ENCODE data around the gene SRL. TPM values are rescaled to one million over a fixed set of nuclear protein-coding genes. Genes with fewer than 3 reads are reported as not detected.

Gene SRL
- total RNA-seq, 1 experiment from 2014 or later, result 0.11 TPM

DNA sequence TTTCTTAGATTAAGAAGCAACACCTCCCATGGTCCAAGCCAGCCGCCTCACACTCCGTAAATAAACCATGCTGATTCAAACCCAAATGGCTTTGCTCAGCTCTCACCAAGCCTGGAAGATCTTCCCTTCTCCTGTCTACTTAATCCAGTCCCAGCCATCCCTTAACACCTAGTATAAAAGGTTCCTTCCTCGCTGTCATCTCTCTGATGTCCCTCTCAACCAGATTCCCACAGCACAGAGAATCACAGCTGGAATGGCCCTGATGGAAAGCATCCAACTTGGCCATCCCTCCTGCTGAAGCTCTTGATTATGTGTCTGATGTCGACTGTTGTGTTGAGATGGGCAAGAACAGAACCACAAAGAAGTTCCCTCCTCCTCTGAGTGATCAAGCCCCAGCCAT is 75.1 kb downstream of the SRL start (continued):
- TF ChIP-seq GTF2I (CRISPR knock-in tag; conservative IDR thresholded peaks at IDR 0.05) (no peak), PREB (CRISPR knock-in tag; IDR thresholded peaks at IDR 0.05; ENCODE audit: borderline replicate concordance) (no peak), ZNF512 (CRISPR knock-in tag; IDR thresholded peaks at IDR 0.05; ENCODE audit: borderline replicate concordance) (no peak)
- TF ChIP-seq, protein P1, sequence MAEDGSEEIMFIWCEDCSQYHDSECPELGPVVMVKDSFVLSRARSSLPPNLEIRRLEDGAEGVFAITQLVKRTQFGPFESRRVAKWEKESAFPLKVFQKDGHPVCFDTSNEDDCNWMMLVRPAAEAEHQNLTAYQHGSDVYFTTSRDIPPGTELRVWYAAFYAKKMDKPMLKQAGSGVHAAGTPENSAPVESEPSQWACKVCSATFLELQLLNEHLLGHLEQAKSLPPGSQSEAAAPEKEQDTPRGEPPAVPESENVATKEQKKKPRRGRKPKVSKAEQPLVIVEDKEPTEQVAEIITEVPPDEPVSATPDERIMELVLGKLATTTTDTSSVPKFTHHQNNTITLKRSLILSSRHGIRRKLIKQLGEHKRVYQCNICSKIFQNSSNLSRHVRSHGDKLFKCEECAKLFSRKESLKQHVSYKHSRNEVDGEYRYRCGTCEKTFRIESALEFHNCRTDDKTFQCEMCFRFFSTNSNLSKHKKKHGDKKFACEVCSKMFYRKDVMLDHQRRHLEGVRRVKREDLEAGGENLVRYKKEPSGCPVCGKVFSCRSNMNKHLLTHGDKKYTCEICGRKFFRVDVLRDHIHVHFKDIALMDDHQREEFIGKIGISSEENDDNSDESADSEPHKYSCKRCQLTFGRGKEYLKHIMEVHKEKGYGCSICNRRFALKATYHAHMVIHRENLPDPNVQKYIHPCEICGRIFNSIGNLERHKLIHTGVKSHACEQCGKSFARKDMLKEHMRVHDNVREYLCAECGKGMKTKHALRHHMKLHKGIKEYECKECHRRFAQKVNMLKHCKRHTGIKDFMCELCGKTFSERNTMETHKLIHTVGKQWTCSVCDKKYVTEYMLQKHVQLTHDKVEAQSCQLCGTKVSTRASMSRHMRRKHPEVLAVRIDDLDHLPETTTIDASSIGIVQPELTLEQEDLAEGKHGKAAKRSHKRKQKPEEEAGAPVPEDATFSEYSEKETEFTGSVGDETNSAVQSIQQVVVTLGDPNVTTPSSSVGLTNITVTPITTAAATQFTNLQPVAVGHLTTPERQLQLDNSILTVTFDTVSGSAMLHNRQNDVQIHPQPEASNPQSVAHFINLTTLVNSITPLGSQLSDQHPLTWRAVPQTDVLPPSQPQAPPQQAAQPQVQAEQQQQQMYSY (CRISPR knock-in tag; IDR thresholded peaks at IDR 0.05), result no peak

DNA sequence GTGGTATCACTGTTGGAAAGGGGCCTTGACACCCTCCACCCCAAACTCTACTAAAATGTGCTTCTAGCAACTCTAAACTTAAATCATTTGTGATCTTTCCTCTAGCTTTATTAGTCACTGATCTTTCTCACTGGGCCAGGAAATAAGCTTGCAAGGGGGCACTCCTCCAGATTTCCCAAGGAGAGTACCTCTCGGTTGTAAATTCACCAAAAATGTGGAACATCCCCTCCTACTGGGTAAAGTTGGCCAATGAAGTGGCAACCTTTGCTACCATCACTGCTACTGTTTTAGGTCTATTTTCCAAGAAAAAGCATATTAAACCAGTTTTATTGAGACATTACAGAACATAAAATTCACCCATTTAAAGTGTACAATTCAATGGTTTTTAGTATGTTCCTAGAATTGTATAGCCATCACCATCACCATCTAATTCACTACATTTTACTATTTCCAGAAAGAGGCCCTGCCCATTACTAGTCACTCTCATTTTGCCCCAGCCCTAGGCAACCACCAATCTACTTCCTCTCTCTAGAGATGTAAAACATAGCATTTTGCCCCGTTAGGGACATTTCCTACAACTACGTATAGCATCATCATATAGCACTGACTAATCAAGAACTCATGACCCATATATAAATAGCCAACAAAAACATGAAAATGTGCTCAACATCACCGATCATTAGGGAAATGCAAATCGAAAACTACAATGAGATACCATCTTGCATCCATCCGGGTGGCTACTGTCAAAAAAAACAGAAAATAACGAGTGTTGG is 81.0 kb downstream of the SRL start:
- CTCF ChIA-PET, result interaction anchor here (0.6 to 2.4 kb wide), 2 partner anchors 93 to 162 kb away, joined by 3 to 8 read pairs; no protein-coding TSS in a partner anchor
- no peaks in the 10 kb centered on the region for H3K27me3 Mint-ChIP-seq (ENCODE audit: low read depth)
- no peaks in the 10 kb centered on the region for H3K4me1 Mint-ChIP-seq
- DNase-seq (ENCODE audit: low spot score) (no peak), ATAC-seq (no peak)
- no peak overlapping the region for H3K4me3 Mint-ChIP-seq
- H3K27ac Mint-ChIP-seq, result no peak overlapping the region
- no peaks in the 10 kb centered on the region for H3K36me3 Mint-ChIP-seq
- POLR2A ChIA-PET, result no interaction called here
- TF ChIP-seq ZNF532 (CRISPR knock-in tag; IDR thresholded peaks at IDR 0.05; ENCODE audit: borderline replicate concordance), result no peak
- no peak for TF ChIP-seq TEAD4 (CRISPR knock-in tag; IDR thresholded peaks at IDR 0.05)
- TF ChIP-seq KAT7 (CRISPR knock-in tag; IDR thresholded peaks at IDR 0.05; ENCODE audit: borderline replicate concordance), result no peak
- TF ChIP-seq CREB1 (CRISPR knock-in tag; IDR thresholded peaks at IDR 0.05), result no peak
- TF ChIP-seq ZNF423 (CRISPR knock-in tag; IDR thresholded peaks at IDR 0.05), result no peak
- TF ChIP-seq, protein P2, sequence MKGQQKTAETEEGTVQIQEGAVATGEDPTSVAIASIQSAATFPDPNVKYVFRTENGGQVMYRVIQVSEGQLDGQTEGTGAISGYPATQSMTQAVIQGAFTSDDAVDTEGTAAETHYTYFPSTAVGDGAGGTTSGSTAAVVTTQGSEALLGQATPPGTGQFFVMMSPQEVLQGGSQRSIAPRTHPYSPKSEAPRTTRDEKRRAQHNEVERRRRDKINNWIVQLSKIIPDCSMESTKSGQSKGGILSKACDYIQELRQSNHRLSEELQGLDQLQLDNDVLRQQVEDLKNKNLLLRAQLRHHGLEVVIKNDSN (CRISPR knock-in tag; IDR thresholded peaks at IDR 0.05), result no peak
- TF ChIP-seq ATF2 (CRISPR knock-in tag; IDR thresholded peaks at IDR 0.05; ENCODE audit: borderline replicate concordance, low read depth), result no peak
- no peak for TF ChIP-seq ZNF281 (CRISPR knock-in tag; IDR thresholded peaks at IDR 0.05)
- TF ChIP-seq PREB (CRISPR knock-in tag; IDR thresholded peaks at IDR 0.05; ENCODE audit: borderline replicate concordance), result no peak
- TF ChIP-seq, protein P3, sequence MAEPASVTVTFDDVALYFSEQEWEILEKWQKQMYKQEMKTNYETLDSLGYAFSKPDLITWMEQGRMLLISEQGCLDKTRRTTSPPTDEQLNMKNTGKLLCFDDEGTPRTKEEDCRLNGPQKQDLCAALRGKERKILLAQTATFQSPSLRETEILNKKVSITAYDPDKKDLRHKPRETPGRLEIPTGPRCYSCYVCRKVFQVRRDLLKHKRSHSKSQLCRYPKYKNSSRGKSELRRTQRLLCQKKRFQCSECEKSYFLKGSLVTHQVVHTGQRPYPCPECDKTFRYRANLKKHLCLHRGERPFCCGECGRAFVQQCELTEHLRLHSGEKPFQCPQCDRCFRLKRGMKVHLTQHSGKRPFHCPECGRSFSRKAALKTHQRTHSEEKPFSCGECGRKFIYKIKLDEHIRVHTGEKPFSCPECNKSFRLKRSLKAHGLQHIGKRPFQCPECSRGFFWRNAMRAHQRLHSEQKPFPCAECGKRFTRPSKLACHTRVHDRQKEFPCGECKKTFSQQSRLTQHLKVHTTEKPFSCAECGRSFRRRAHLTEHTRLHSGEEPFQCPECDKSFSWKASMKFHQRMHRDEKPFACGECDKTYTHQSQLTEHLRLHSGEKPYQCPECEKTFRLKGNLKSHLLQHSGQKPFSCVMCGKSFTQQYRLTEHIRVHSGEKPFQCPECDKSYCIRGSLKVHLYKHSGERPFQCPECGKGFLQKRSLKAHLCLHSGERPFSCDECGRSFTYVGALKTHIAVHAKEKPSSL (CRISPR knock-in tag; conservative IDR thresholded peaks at IDR 0.05), result no peak
- peaks cover 8% of the 10 kb centered on the region; the same call in 1 of the 2 replicates for H3K9me3 Mint-ChIP-seq
